ENCODE measurements around the gene RWDD2A. TPM values are rescaled to one million over a fixed set of nuclear protein-coding genes. Genes with fewer than 3 reads are reported as not detected.

The RWDD2A gene
- total RNA-seq, 1 donor from 2014 or later, result 1.8 TPM

DNA sequence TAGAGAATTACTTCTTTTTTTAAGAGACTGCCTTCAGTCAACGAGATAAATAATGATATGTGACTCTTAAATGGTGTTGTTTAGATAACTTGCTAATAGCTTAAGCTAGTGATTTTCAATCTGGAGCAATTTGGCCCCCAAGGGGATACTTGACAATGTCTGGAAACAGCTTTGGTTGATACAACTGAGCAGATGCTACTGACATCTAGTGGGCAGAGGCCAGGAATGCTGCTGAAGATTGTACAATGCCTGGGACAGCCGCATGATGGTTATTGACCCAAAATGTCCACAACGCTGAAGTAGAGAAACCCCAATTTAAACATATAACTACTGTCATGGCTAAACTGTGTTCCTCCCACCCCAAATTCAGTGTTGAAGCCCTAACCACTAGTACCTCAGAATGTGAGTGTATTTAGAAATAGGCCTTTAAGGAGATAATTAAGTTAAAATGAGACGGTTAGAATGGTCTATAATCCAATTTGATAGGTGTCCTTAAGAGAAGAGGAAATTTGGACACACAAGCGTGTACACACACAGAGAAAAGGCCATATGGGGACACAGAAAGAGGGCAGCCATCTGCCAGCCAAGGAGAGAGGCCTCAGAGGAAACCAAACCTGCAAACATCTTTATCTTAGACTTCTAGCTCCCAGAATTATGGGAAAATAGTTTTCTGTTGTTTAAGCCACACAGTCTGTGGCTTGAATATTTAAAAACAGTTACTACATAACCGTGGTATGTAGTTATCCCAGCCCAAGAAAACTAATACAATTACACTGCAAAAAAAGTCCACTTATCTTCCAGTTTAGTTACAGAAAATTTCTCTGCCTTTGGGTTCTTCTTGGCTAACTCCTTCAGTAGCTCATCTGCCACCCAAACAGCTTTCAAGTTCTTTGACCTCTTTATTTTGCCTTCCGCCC lies 22.2 kb downstream of the RWDD2A start:
- ChIA-PET CTCF (interaction anchor here (0.6 to 4.2 kb wide), 14 partner anchors 12 to 1012 kb away, joined by 3 to 73 read pairs (median 4); partner anchors contain the start of genes CEP162, DOP1A, PRSS35 and UBE3D), POLR2A (interaction anchor here (2.2 kb wide), 1 partner anchor 149 kb away, joined by 8 read pairs; the partner anchor contains the start of genes DOP1A and UBE3D)
- DNase-seq (no peak), ATAC-seq (ENCODE audit: low read depth) (peak; percentile 98)
- H3K36me3 Mint-ChIP-seq (ENCODE audit: low read depth), result no peaks in the 10 kb centered on the region
- H3K4me1 Mint-ChIP-seq, result no peaks in the 10 kb centered on the region
- H3K4me3 Mint-ChIP-seq, result no peak overlapping the region
- H3K9me3 Mint-ChIP-seq, result no peaks in the 10 kb centered on the region
- H3K27me3 Mint-ChIP-seq, result peaks cover 14% of the 10 kb centered on the region
- TF ChIP-seq, protein P1, sequence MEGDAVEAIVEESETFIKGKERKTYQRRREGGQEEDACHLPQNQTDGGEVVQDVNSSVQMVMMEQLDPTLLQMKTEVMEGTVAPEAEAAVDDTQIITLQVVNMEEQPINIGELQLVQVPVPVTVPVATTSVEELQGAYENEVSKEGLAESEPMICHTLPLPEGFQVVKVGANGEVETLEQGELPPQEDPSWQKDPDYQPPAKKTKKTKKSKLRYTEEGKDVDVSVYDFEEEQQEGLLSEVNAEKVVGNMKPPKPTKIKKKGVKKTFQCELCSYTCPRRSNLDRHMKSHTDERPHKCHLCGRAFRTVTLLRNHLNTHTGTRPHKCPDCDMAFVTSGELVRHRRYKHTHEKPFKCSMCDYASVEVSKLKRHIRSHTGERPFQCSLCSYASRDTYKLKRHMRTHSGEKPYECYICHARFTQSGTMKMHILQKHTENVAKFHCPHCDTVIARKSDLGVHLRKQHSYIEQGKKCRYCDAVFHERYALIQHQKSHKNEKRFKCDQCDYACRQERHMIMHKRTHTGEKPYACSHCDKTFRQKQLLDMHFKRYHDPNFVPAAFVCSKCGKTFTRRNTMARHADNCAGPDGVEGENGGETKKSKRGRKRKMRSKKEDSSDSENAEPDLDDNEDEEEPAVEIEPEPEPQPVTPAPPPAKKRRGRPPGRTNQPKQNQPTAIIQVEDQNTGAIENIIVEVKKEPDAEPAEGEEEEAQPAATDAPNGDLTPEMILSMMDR (IDR thresholded peaks at IDR 0.05), result peak; percentile 64
- no peak overlapping the region for H3K27ac Mint-ChIP-seq
- intact Hi-C loops (cut with micrococcal nuclease), result loop anchor here (1.0 kb wide), 5 partner anchors 22 to 944 kb away; partner anchors contain the start of genes DOP1A, PGM3 and RWDD2A

DNA sequence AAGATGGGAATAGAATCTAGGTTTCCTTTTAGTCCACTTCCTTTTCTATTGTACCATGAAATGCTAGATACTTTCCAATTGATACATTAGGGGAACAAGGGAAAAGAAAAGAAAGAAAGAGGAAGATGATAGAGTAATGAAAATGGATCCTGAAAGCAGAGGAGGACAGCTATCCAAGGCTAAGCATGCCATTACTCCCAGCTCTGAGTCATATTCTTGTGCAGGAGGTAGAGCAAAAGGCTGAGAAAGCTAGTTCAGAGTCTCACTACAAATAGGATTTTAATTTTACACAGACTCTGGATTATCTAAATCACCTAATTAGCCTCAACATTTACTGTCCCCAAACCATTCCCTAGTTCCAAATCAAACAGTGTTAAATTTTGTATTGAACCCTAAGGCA lies 23.6 kb downstream of the RWDD2A start:
- CTCF ChIA-PET, result interaction anchor here (1.0 to 4.2 kb wide), 4 partner anchors 9 to 295 kb away, joined by 3 to 73 read pairs (median 3); partner anchors contain the start of genes DOP1A, PRSS35 and UBE3D
- Mint-ChIP-seq H3K27me3 (peaks cover 7% of the 10 kb centered on the region), H3K4me1 (no peaks in the 10 kb centered on the region), H3K27ac (no peak overlapping the region), H3K9me3 (no peaks in the 10 kb centered on the region), H3K4me3 (no peak overlapping the region), H3K36me3 (ENCODE audit: low read depth) (no peaks in the 10 kb centered on the region)
- DNase-seq (no peak), ATAC-seq (ENCODE audit: low read depth) (no peak)
- POLR2A ChIA-PET, result interaction anchor here (2.2 kb wide), 1 partner anchor 150 kb away, joined by 8 read pairs; the partner anchor contains the start of genes DOP1A and UBE3D
- TF ChIP-seq, protein P1 (IDR thresholded peaks at IDR 0.05), result no peak
- intact Hi-C loops (cut with micrococcal nuclease), result no loop called here

DNA sequence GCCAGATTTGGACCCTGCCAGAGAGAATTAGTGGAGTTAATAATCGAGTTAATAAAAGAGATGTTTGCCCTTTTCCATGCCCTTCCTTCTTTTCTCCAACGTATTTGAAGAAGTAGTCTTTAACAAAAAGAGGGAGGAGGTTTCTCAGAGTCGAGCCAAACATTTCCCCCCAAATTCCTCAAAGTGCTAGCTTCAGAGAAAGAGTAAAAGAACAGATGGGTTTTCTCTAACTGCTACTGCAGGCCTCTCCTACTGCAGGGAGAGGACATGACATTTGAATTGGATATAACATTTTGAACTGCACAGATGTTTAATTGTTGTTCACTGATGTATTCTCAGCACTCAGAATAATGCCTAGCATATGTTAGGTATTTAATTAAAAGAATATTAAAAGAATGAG lies 25.5 kb downstream of the RWDD2A start:
- H3K9me3 Mint-ChIP-seq, result no peaks in the 10 kb centered on the region
- ChIA-PET POLR2A (no interaction called here), CTCF (interaction anchor here (0.7 to 2.1 kb wide), 3 partner anchors 153 to 948 kb away, joined by 3 to 8 read pairs (median 5); partner anchors contain the start of gene UBE3D)
- intact Hi-C loops (cut with micrococcal nuclease), result no loop called here
- no peaks in the 10 kb centered on the region for H3K4me1 Mint-ChIP-seq
- H3K36me3 Mint-ChIP-seq (ENCODE audit: low read depth), result no peaks in the 10 kb centered on the region
- no peak overlapping the region for H3K4me3 Mint-ChIP-seq
- DNase-seq (no peak), ATAC-seq (ENCODE audit: low read depth) (no peak)
- peaks cover under 1% of the 10 kb centered on the region for H3K27me3 Mint-ChIP-seq
- H3K27ac Mint-ChIP-seq, result no peak overlapping the region
- TF ChIP-seq, protein P1 (IDR thresholded peaks at IDR 0.05), result no peak

DNA sequence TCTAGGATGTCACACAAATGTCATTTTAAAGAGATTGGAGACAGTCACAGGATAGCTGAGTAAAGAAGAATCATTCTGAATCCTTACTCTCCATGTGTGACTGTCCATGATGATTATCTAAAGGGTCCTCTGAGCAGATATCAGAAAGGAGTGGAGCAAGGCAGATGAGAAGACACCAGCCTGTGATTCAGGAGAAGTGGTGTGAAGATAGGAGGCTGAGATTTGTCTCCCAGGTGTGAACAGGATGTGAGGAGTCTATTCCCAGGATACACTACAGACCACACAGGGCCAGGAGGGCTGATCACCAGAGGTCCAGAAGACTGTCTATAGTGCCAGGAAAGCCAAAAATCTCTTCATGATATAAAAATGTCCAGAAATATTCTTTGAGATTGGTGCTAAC lies 27.0 kb downstream of the RWDD2A start:
- ChIA-PET POLR2A (no interaction called here), CTCF (interaction anchor here (1.3 to 2.1 kb wide), 2 partner anchors 25 to 294 kb away, joined by 3 to 8 read pairs; no protein-coding TSS in a partner anchor)
- Mint-ChIP-seq H3K4me3 (no peak overlapping the region), H3K27ac (no peak overlapping the region), H3K27me3 (peaks cover 2% of the 10 kb centered on the region), H3K4me1 (no peaks in the 10 kb centered on the region), H3K9me3 (no peaks in the 10 kb centered on the region), H3K36me3 (ENCODE audit: low read depth) (no peaks in the 10 kb centered on the region)
- intact Hi-C loops (cut with micrococcal nuclease), result loop anchor here (5.0 kb wide), 1 partner anchor 372 kb away; no protein-coding TSS in a partner anchor
- no peak for ATAC-seq (ENCODE audit: low read depth)
- no peak for DNase-seq
- TF ChIP-seq, protein P1 (IDR thresholded peaks at IDR 0.05), result no peak

DNA sequence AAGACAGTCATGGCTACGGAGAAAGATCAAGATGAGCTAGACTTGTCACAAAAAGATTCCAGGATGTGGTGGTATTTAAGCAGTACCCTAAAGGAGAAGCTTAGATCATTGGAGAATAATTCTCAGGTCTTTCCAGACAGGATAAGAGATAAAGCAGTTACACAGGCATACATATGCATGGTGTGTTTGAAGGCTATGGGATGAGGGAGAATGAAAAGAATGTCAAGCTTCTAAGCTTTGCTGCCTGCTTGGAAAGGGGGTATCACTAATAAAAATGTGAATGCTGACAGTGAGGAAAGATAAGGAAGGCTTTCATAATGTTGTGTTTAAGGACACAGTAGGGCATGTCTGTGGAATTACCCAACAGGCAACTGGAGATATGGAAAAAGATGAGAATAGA lies 28.1 kb downstream of the RWDD2A start:
- TF ChIP-seq, protein P1 (IDR thresholded peaks at IDR 0.05), result no peak
- Mint-ChIP-seq H3K27me3 (peaks cover 2% of the 10 kb centered on the region), H3K36me3 (ENCODE audit: low read depth) (no peaks in the 10 kb centered on the region), H3K9me3 (no peaks in the 10 kb centered on the region), H3K27ac (no peak overlapping the region), H3K4me3 (no peak overlapping the region), H3K4me1 (no peaks in the 10 kb centered on the region)
- intact Hi-C loops (cut with micrococcal nuclease), result loop anchor here (5.0 kb wide), 1 partner anchor 371 kb away; no protein-coding TSS in a partner anchor
- ATAC-seq (ENCODE audit: low read depth) (no peak), DNase-seq (no peak)
- CTCF ChIA-PET, result interaction anchor here (0.6 to 3.0 kb wide), 6 partner anchors 10 to 951 kb away, joined by 3 to 26 read pairs (median 6); partner anchors contain the start of genes DOP1A, PRSS35 and UBE3D
- POLR2A ChIA-PET, result no interaction called here

Data from activated B cell treated with CpG ODN at 0.5 μM for 24 hours (primary cell).